ENCODE results near the gene PPP1R15A.

- TF ChIP-seq EZH2 (IDR thresholded peaks at IDR 0.05; ENCODE audit: insufficient read depth, poor library complexity, severe bottlenecking) (no peak), EZH2phosphoT487 (IDR thresholded peaks at IDR 0.05; ENCODE audit: insufficient read depth, low read depth) (0 out of 2 replicates have a peak, but pooled peaks have one; percentile 51)
These were observed at the start of gene PPP1R15A for GRCh38 chr19:48872182-48872883.

Measured in GM23248 (cell line).